ENCODE measurements around the gene OFD1.

OFD1 gene

GRCh38 chrX:13794417-13794816 lies 59.9 kb downstream of the OFD1 start:
- no peak for DNase-seq

GRCh38 chrX:13797512-13797911 lies 63.0 kb downstream of the OFD1 start:
- no peak for DNase-seq

GRCh38 chrX:13798184-13798583 lies 63.6 kb downstream of the OFD1 start:
- DNase-seq = no peak

GRCh38 chrX:13803116-13803515 lies 68.6 kb downstream of the OFD1 start:
- no peak for DNase-seq

GRCh38 chrX:13805241-13805640 lies 70.7 kb downstream of the OFD1 start:
- no peak for DNase-seq

GRCh38 chrX:13808293-13808692 lies 73.7 kb downstream of the OFD1 start:
- no peak for DNase-seq

- DNase-seq = no peak
These were observed 74.3 kb downstream of the OFD1 start for GRCh38 chrX:13808865-13809264.

- DNase-seq = no peak
These were observed 81.1 kb downstream of the OFD1 start for GRCh38 chrX:13815664-13816063.

GRCh38 chrX:13816176-13816575 lies 81.6 kb downstream of the OFD1 start:
- DNase-seq = no peak

- no peak for DNase-seq
These were observed 82.4 kb downstream of the OFD1 start, which contains the start of gene GPM6B for GRCh38 chrX:13816643-13817627. Gene GPM6B, minus strand, starts transcription at chrX:13817093. Its CDS starts 189 bp downstream, at chrX:13816904.

Data from activated naive CD4-positive, alpha-beta T cell (primary cell).